ENCODE results near the gene TRABD2B. TPM values are rescaled to one million over a fixed set of nuclear protein-coding genes. Genes with fewer than 3 reads are reported as not detected.
A peak's percentile ranks its signal among the peaks of the same experiment; 100 is the strongest.

TRABD2B gene
- total RNA-seq, 1 experiment from 2014 or later = 0.36 TPM

DNA sequence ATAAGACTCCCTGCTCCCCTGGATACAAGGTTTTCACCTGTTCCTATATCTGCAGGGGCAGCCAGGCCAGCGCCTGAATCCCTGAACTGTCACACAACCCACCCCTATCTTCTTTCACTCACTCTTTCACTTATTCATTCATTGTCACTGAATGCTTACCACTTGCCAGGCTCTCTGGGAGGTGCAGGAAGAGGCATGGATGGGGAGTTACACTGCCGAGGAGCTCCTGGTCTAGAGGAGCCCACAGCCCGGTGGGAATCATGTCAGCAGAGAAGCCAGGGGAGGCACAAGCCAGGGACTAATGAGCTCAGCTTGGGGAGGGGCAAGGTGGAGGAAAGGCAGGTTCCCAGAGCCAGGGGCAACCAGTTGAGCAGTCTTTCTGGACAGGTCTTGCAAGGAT is 155.8 kb downstream of the TRABD2B start:
- Histone ChIP-seq H3K4me3 (ENCODE audit: low read depth, low read length) (no peak overlapping the region), H3K4me1 (no peaks in the 10 kb centered on the region), H3K27me3 (replicated peaks; ENCODE audit: control insufficient read depth, insufficient read depth, low read length) (no peaks in the 10 kb centered on the region), H3K9me3 (no peaks in the 10 kb centered on the region), H3K36me3 (ENCODE audit: control insufficient read depth, insufficient read depth, low read length) (no peaks in the 10 kb centered on the region)
- no peaks in the 10 kb centered on the region for H3K27me3 Mint-ChIP-seq (ENCODE audit: insufficient read depth, unreplicated experiment)
- CTCF ChIA-PET = no interaction called here
- BruUV-seq (replicated peaks) = no TSS peak
- POLR2A ChIA-PET = no interaction called here
- intact Hi-C loops (cut with micrococcal nuclease; ENCODE audit: unreplicated experiment) = no loop called here
- no peak overlapping the region for H3K4me3 Mint-ChIP-seq (ENCODE audit: unreplicated experiment)
- TF ChIP-seq, protein P1, sequence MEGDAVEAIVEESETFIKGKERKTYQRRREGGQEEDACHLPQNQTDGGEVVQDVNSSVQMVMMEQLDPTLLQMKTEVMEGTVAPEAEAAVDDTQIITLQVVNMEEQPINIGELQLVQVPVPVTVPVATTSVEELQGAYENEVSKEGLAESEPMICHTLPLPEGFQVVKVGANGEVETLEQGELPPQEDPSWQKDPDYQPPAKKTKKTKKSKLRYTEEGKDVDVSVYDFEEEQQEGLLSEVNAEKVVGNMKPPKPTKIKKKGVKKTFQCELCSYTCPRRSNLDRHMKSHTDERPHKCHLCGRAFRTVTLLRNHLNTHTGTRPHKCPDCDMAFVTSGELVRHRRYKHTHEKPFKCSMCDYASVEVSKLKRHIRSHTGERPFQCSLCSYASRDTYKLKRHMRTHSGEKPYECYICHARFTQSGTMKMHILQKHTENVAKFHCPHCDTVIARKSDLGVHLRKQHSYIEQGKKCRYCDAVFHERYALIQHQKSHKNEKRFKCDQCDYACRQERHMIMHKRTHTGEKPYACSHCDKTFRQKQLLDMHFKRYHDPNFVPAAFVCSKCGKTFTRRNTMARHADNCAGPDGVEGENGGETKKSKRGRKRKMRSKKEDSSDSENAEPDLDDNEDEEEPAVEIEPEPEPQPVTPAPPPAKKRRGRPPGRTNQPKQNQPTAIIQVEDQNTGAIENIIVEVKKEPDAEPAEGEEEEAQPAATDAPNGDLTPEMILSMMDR (IDR thresholded peaks at IDR 0.05; ENCODE audit: insufficient read depth in 1 of 2, low read depth in 1 of 2, low read length in 1 of 2, severe bottlenecking in 1 of 2, unreplicated experiment in 1 of 2) = no peak
- peaks cover 7% of the 10 kb centered on the region for H3K4me1 Mint-ChIP-seq (ENCODE audit: low read depth, unreplicated experiment)
- H3K27ac Mint-ChIP-seq (ENCODE audit: unreplicated experiment) = peak overlapping the region; percentile 39
- H3K36me3 Mint-ChIP-seq (ENCODE audit: insufficient read depth, unreplicated experiment) = no peaks in the 10 kb centered on the region
- DNase-seq = no peak
- no peaks in the 10 kb centered on the region for H3K9me3 Mint-ChIP-seq (ENCODE audit: unreplicated experiment)

DNA sequence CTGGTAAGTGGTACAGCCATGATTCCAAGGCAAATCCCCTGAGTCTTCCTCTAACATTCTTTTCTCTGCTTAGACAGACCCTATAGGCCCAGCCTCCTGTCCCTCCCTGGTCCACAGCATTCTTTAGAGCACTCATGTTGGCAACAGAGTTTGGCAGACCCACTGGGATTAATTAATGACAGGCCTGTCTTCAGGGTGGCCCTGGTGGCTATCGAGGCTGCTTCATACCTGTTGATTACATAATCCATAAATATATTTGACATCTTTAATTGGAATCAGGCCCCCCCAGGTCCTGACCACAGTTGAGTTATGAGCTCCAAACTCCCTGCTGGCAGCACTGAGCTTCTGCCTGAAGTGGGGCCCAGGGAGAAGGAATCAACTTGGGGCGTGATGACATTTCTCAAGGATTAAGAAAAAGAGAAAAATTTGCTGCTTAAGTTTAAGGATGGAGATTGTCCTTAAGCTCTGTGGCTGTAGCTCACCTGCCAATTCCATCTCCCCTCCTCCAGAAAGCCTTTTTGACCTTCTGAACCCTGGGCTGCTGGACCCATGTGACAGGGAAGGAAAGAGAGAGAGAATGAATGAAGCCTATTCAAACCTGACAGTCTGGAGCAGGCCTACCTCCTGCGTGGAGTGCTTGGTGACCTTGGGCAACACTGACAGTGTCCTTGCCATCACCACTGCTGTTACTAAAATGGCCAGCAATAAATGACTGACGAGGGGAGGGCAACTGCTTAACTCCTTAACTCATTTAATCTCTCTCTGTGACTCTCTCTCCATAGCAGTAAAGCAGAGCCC is 156.6 kb downstream of the TRABD2B start:
- Histone ChIP-seq H3K36me3 (ENCODE audit: control insufficient read depth, insufficient read depth, low read length) (no peaks in the 10 kb centered on the region), H3K27me3 (replicated peaks; ENCODE audit: control insufficient read depth, insufficient read depth, low read length) (no peaks in the 10 kb centered on the region), H3K4me3 (ENCODE audit: low read depth, low read length) (no peak overlapping the region), H3K9me3 (no peaks in the 10 kb centered on the region; the same call in 1 of the 2 replicates), H3K4me1 (no peaks in the 10 kb centered on the region)
- TF ChIP-seq, protein P1 (IDR thresholded peaks at IDR 0.05; ENCODE audit: insufficient read depth in 1 of 2, low read depth in 1 of 2, low read length in 1 of 2, severe bottlenecking in 1 of 2, unreplicated experiment in 1 of 2) = no peak
- H3K27me3 Mint-ChIP-seq (ENCODE audit: insufficient read depth, unreplicated experiment) = no peaks in the 10 kb centered on the region
- H3K36me3 Mint-ChIP-seq (ENCODE audit: insufficient read depth, unreplicated experiment) = no peaks in the 10 kb centered on the region
- BruUV-seq (replicated peaks) = no TSS peak
- intact Hi-C loops (cut with micrococcal nuclease; ENCODE audit: unreplicated experiment) = no loop called here
- POLR2A ChIA-PET = no interaction called here
- H3K27ac Mint-ChIP-seq (ENCODE audit: unreplicated experiment) = peak overlapping the region; percentile 39
- H3K4me1 Mint-ChIP-seq (ENCODE audit: low read depth, unreplicated experiment) = peaks cover 7% of the 10 kb centered on the region
- H3K9me3 Mint-ChIP-seq (ENCODE audit: unreplicated experiment) = peaks cover 3% of the 10 kb centered on the region
- H3K4me3 Mint-ChIP-seq (ENCODE audit: unreplicated experiment) = no peak overlapping the region
- DNase-seq = peak in 1 of 2 experiments; percentile 14
- CTCF ChIA-PET = no interaction called here

DNA sequence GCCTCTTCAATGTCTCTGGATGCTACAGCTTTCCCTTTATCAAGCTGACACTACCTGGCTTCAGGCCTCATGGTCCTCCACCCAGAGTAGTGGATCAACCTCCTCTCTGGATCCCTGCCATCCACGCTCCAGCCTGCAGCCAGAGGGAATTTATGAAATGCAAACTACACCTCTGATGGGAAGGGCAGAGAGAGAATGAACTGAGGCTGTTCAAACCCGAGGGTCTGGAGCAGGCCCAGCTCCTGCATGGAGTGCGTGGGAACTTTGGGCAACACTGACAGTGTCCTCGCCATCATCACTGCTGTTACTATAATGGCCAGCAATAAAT is 157.8 kb downstream of the TRABD2B start:
- DNase-seq = no peak
- H3K36me3 Mint-ChIP-seq (ENCODE audit: insufficient read depth, unreplicated experiment) = no peaks in the 10 kb centered on the region
- no peak overlapping the region for H3K27ac Mint-ChIP-seq (ENCODE audit: unreplicated experiment)
- ChIA-PET POLR2A (no interaction called here), CTCF (no interaction called here)
- peaks cover 7% of the 10 kb centered on the region for H3K4me1 Mint-ChIP-seq (ENCODE audit: low read depth, unreplicated experiment)
- intact Hi-C loops (cut with micrococcal nuclease; ENCODE audit: unreplicated experiment) = no loop called here
- Histone ChIP-seq H3K36me3 (ENCODE audit: control insufficient read depth, insufficient read depth, low read length) (no peaks in the 10 kb centered on the region), H3K27me3 (replicated peaks; ENCODE audit: control insufficient read depth, insufficient read depth, low read length) (no peaks in the 10 kb centered on the region), H3K4me1 (no peaks in the 10 kb centered on the region), H3K9me3 (peaks cover 4% of the 10 kb centered on the region), H3K4me3 (ENCODE audit: low read depth, low read length) (no peak overlapping the region)
- no peaks in the 10 kb centered on the region for H3K27me3 Mint-ChIP-seq (ENCODE audit: insufficient read depth, unreplicated experiment)
- BruUV-seq (replicated peaks) = no TSS peak
- H3K9me3 Mint-ChIP-seq (ENCODE audit: unreplicated experiment) = peaks cover 15% of the 10 kb centered on the region
- TF ChIP-seq, protein P1 (IDR thresholded peaks at IDR 0.05; ENCODE audit: insufficient read depth in 1 of 2, low read depth in 1 of 2, low read length in 1 of 2, severe bottlenecking in 1 of 2, unreplicated experiment in 1 of 2) = no peak
- H3K4me3 Mint-ChIP-seq (ENCODE audit: unreplicated experiment) = no peak overlapping the region
